ENCODE data around the gene UBFD1. TPM values are rescaled to one million over a fixed set of nuclear protein-coding genes. Genes with fewer than 3 reads are reported as not detected.

The UBFD1 gene
- total RNA-seq, 4 donors from 2014 or later, result 75.0 to 147 (median 127) TPM

DNA sequence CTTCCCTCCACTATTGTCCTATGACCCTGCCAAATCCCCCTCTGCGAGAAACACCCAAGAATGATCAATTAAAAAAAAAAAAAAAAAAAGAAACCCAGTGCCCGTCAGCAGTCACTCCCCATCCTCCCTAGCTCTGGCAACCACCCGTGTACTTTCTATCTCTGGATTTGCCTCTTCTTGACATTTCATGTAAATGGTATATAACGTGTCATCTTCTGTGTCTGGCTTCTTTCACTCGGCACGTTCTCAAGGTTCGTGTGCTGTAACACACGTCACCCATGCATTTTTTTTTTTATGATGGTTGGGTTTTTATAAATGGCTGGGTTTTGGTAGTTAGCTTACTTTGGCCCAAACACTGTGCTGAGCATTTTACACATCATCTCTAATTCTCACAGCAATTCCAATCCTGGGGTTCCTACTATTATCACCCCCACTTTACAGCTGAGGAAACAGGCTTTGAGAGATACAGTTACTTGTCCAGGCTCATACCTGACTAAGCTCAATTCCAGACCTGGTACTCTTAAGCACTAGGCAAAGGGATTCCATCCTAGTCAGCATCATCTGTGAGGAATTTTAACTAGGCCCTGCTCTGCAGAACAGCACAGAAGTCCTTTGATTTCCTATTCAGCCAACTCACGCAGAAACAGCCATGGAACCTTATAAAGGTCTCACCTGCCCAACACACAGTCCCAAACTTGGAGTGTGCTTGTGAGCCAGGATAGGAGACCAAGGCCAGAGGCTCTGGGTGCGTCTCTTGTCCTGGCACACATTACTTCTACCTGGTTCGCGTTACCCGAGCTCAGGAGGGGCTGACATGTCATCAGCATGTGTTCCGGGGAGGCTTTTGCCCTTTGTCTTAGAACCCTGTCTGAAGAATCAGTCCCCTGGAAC lies 26.9 kb downstream of the UBFD1 start:
- H3K27ac ChIP-seq, result no peak overlapping the region
- no peak for TF ChIP-seq POLR2A (IDR thresholded peaks at IDR 0.05)
- TF ChIP-seq, protein P1, sequence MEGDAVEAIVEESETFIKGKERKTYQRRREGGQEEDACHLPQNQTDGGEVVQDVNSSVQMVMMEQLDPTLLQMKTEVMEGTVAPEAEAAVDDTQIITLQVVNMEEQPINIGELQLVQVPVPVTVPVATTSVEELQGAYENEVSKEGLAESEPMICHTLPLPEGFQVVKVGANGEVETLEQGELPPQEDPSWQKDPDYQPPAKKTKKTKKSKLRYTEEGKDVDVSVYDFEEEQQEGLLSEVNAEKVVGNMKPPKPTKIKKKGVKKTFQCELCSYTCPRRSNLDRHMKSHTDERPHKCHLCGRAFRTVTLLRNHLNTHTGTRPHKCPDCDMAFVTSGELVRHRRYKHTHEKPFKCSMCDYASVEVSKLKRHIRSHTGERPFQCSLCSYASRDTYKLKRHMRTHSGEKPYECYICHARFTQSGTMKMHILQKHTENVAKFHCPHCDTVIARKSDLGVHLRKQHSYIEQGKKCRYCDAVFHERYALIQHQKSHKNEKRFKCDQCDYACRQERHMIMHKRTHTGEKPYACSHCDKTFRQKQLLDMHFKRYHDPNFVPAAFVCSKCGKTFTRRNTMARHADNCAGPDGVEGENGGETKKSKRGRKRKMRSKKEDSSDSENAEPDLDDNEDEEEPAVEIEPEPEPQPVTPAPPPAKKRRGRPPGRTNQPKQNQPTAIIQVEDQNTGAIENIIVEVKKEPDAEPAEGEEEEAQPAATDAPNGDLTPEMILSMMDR (IDR thresholded peaks at IDR 0.05), result no peak
- H3K4me1 ChIP-seq, result no peaks in the 10 kb centered on the region
- intact Hi-C loops (cut with DNase I), result no loop called here
- H3K9me3 ChIP-seq, result no peaks in the 10 kb centered on the region
- 90 to 95% methylated on average over 13 of the region's 14 CpGs for WGBS, 2 donors
- H3K36me3 ChIP-seq, result peaks cover 29 to 42% of the 10 kb centered on the region in 2 donors
- DNase-seq, result no peak
- H3K4me3 ChIP-seq (replicated peaks in 1 of 3), result no peak overlapping the region
- H3K27me3 ChIP-seq, result no peaks in the 10 kb centered on the region

DNA sequence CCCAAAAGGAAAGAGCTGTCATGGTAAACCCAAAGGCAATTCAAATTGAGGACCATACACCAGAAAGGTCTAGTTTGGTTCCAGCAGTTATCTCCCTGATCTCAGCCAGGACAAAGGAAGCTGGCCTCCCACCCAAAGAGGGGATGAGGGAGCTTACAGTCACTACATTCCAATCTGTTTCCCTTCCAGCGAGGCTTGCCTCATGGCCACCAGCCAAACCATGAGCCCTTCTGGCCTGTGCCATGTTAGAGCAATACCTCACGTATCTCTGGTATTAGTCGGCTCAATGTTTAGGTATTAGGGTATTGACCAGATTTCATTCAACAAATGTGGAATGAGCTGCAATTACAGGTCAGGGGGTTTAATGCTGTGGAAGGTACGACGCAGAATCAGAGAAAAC lies 30.2 kb downstream of the UBFD1 start:
- peaks cover 21 to 42% of the 10 kb centered on the region in 2 donors for H3K36me3 ChIP-seq
- intact Hi-C loops (cut with DNase I), result no loop called here

DNA sequence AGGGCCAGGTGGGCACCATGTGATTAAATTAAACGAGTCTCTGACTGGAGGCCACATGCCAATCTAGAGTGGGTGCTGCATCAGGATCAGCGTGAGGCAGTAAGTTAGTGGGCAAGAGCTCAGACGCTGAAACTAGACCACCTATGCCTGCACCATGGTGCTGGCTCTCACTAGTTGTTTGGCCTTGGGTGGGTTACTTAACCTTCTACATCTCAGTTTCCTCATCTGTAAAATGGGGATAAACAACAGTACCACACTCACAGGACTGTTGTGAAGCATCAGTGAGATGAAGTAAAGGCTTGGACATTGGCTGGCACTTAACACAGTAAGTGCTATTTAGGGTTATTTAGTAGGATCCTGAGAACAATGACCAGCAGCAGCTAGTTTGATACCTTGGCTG lies 32.7 kb downstream of the UBFD1 start:
- no peak for DNase-seq
- 71 to 98% methylated on average over 3 of the region's 3 CpGs for WGBS, 2 donors
- no peak for TF ChIP-seq POLR2A (IDR thresholded peaks at IDR 0.05)
- TF ChIP-seq, protein P1 (IDR thresholded peaks at IDR 0.05), result no peak
- intact Hi-C loops (cut with DNase I), result loop anchor here (5.0 kb wide), 1 partner anchor 33 kb away; the partner anchor contains the start of genes EARS2 and UBFD1
- Histone ChIP-seq H3K27me3 (no peaks in the 10 kb centered on the region), H3K4me1 (peaks cover 3 to 11% of the 10 kb centered on the region in 2 donors), H3K4me3 (replicated peaks in 1 of 3) (no peak overlapping the region), H3K27ac (no peak overlapping the region), H3K36me3 (peaks cover 11 to 33% of the 10 kb centered on the region in 2 donors), H3K9me3 (no peaks in the 10 kb centered on the region)

More for the DNA sequence above, 30.2 kb downstream of the UBFD1 start:
- DNase-seq, result no peak
- H3K4me3 ChIP-seq (replicated peaks in 1 of 3), result no peak overlapping the region
- WGBS, 2 donors, result 92 to 95% methylated on average over 5 of the region's 5 CpGs
- no peak for TF ChIP-seq POLR2A (IDR thresholded peaks at IDR 0.05)
- TF ChIP-seq, protein P1 (IDR thresholded peaks at IDR 0.05), result no peak
- H3K4me1 ChIP-seq, result no peaks in the 10 kb centered on the region
- H3K9me3 ChIP-seq, result no peaks in the 10 kb centered on the region
- H3K27me3 ChIP-seq, result no peaks in the 10 kb centered on the region
- no peak overlapping the region for H3K27ac ChIP-seq

DNA sequence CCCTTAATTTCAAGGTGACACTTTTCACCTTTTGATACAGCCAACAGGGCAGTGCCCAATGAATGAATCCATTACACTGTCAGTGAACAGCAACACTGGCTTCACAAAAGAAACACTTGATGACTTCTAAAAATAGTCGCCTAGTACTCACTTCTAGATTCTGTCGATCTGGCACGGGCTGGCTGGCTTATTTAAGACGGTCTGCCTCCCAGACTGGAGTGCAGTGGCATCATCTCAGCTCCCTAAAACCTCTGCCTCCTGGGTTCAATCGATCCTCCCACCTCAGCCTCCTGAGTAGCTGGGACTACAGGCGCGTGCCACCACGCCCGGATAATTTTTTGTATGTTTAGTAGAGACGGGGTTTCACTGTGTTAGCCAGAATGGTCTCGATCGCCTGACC lies 36.7 kb downstream of the UBFD1 start:
- WGBS, 2 donors, result 88 to 92% methylated on average over 12 of the region's 12 CpGs
- no peak for TF ChIP-seq POLR2A (IDR thresholded peaks at IDR 0.05)
- TF ChIP-seq, protein P1 (IDR thresholded peaks at IDR 0.05), result no peak
- no peaks in the 10 kb centered on the region for H3K9me3 ChIP-seq

More for the DNA sequence above, 36.7 kb downstream of the UBFD1 start:
- no peak for DNase-seq
- no peak overlapping the region for H3K27ac ChIP-seq
- H3K4me1 ChIP-seq, result peaks cover 8 to 14% of the 10 kb centered on the region in 2 donors
- peaks cover 4 to 17% of the 10 kb centered on the region in 2 donors for H3K36me3 ChIP-seq
- H3K4me3 ChIP-seq (replicated peaks in 1 of 3), result no peak overlapping the region
- no peaks in the 10 kb centered on the region for H3K27me3 ChIP-seq
- intact Hi-C loops (cut with DNase I), result loop anchor here (5.0 kb wide), 1 partner anchor 37 kb away; the partner anchor contains the start of genes EARS2 and UBFD1
